ENCODE measurements around the gene TBC1D17. TPM values are rescaled to one million over a fixed set of nuclear protein-coding genes. Genes with fewer than 3 reads are reported as not detected.

Gene TBC1D17
- total and polyA plus RNA-seq, 2 of the 13 experiments (the other 11 are each of a cell fraction or from before 2014, with no cell fraction given), result 9.7 to 16.9 TPM

GRCh38 chr19:49929611-49930482 is 52.3 kb downstream of the TBC1D17 start (continued):
- TF ChIP-seq CC2D1A (CRISPR knock-in tag; IDR thresholded peaks at IDR 0.05) (peak; percentile 18; the same call in 1 of the 2 replicates), AGO2 (optimal IDR thresholded peaks at IDR 0.05; ENCODE audit: low read depth, low read length) (peak; percentile 81), ZNF598 (CRISPR knock-in tag; IDR thresholded peaks at IDR 0.05; ENCODE audit: borderline replicate concordance) (no peak), ZMAT5 (CRISPR knock-in tag; IDR thresholded peaks at IDR 0.05; ENCODE audit: borderline replicate concordance, low read depth) (no peak), ZNF574 (CRISPR knock-in tag; IDR thresholded peaks at IDR 0.05) (peak; percentile 80), ZNF766 (CRISPR knock-in tag; IDR thresholded peaks at IDR 0.05; ENCODE audit: borderline replicate concordance) (peak; percentile 78; the same call in 1 of the 2 replicates), E2F5 (CRISPR knock-in tag; conservative IDR thresholded peaks at IDR 0.05) (peak; percentile 58; the same call in 1 of the 2 replicates), ZNF335 (CRISPR knock-in tag; IDR thresholded peaks at IDR 0.05) (no peak), UBTF (CRISPR knock-in tag; IDR thresholded peaks at IDR 0.05) (0 out of 2 replicates have a peak, but pooled peaks have one; percentile 42), NR3C1 (CRISPR knock-in tag; IDR thresholded peaks at IDR 0.05) (no peak), TBP (CRISPR knock-in tag; IDR thresholded peaks at IDR 0.05) (no peak), ZNF737 (CRISPR knock-in tag; IDR thresholded peaks at IDR 0.05; ENCODE audit: borderline replicate concordance) (0 out of 2 replicates have a peak, but pooled peaks have one; percentile 12), CBX5 (CRISPR knock-in tag; IDR thresholded peaks at IDR 0.05; ENCODE audit: borderline replicate concordance) (peak; percentile 20; the same call in 1 of the 2 replicates), BCL3 (CRISPR knock-in tag; IDR thresholded peaks at IDR 0.05) (0 out of 2 replicates have a peak, but pooled peaks have one; percentile 25), FUBP1 (CRISPR knock-in tag; IDR thresholded peaks at IDR 0.05; ENCODE audit: borderline replicate concordance) (no peak), ZNF484 (CRISPR knock-in tag; IDR thresholded peaks at IDR 0.05; ENCODE audit: borderline replicate concordance, low read depth) (peak; percentile 0; the same call in 1 of the 2 replicates), ZNF652 (CRISPR knock-in tag; IDR thresholded peaks at IDR 0.05; ENCODE audit: borderline replicate concordance, low read depth) (no peak), CHCHD3 (CRISPR knock-in tag; IDR thresholded peaks at IDR 0.05) (0 out of 2 replicates have a peak, but pooled peaks have one; percentile 32)
